H1 (cell line): Measurements from ENCODE around the gene IQSEC3.

Source experiments
- CTCF ChIP-seq, 3 experiments: IDR thresholded peaks; 1 replicate in 2 of 3; 2 replicates in 1 of 3; pipeline versions ENCODE4 v1.5.1 to v1.6.1; 2011; ENCODE audit warnings: low read length in 3 of 3, mild to moderate bottlenecking in 3 of 3, inconsistent platforms in 2 of 3, low read depth in 1 of 3, moderate library complexity in 1 of 3; ENCODE audit not compliant: insufficient read depth in 1 of 3; ENCODE audit errors: control extremely low read depth in 1 of 3
- HDAC6 ChIP-seq: IDR thresholded peaks from one replicate; pipeline ENCODE4 v1.7.1; 2012; ENCODE audit warnings: low read depth, mild to moderate bottlenecking, inconsistent platforms, low read length, moderate library complexity
- JUN ChIP-seq: IDR thresholded peaks from 2 replicates; pipeline ENCODE4 v1.6.1; 2011; ENCODE audit warnings: low read depth, mild to moderate bottlenecking, improper control_type of control experiment, low read length
- KDM1A ChIP-seq: fragments of 200-600, 300-600 bp; sonication (generic); IDR thresholded peaks from 2 replicates; pipeline ENCODE4 v1.7.1; 2016; ENCODE audit warnings: mild to moderate bottlenecking, low read length, borderline replicate concordance
- POLR2A ChIP-seq, 2 experiments: IDR thresholded peaks; 1 replicate in 1 of 2; 2 replicates in 1 of 2; pipeline ENCODE4 v1.6.1; 2011; ENCODE audit warnings: low read depth in 2 of 2, low read length in 2 of 2, mild to moderate bottlenecking in 2 of 2; ENCODE audit errors: control extremely low read depth in 1 of 2
- POLR2AphosphoS5 ChIP-seq: IDR thresholded peaks from 2 replicates; pipeline ENCODE4 v1.6.1; 2011; ENCODE audit warnings: low read depth, low read length
- RAD21 ChIP-seq, 2 experiments: IDR thresholded peaks in 1 of 2; conservative IDR thresholded peaks in 1 of 2; 2 replicates each; pipeline ENCODE4 v1.6.1; 2011; ENCODE audit warnings: low read depth in 2 of 2, low read length in 2 of 2, improper control_type of control experiment in 1 of 2, inconsistent platforms in 1 of 2, mild to moderate bottlenecking in 1 of 2, moderate library complexity in 1 of 2
- RNF2 ChIP-seq: fragments of 200-900, 300-1000 bp; sonication (generic); IDR thresholded peaks from 2 replicates; pipeline ENCODE4 v1.7.1; 2016; ENCODE audit warnings: borderline replicate concordance, low read depth, mild to moderate bottlenecking, antibody characterized with exemption, low read length; ENCODE audit not compliant: poor library complexity, severe bottlenecking; ENCODE audit errors: missing control alignments
- SIN3A ChIP-seq, 2 experiments: IDR thresholded peaks in 1 of 2; conservative IDR thresholded peaks in 1 of 2; 2 replicates each; pipeline ENCODE4 v1.6.1; 2011 to 2012; ENCODE audit warnings: low read length in 2 of 2, improper control_type of control experiment in 1 of 2, low read depth in 1 of 2, mild to moderate bottlenecking in 1 of 2
- TF ChIP-seq, protein P1 (sequence below): IDR thresholded peaks from 2 replicates; pipeline ENCODE4 v1.6.1; 2011; ENCODE audit warnings: low read length, improper control_type of control experiment

DNA sequence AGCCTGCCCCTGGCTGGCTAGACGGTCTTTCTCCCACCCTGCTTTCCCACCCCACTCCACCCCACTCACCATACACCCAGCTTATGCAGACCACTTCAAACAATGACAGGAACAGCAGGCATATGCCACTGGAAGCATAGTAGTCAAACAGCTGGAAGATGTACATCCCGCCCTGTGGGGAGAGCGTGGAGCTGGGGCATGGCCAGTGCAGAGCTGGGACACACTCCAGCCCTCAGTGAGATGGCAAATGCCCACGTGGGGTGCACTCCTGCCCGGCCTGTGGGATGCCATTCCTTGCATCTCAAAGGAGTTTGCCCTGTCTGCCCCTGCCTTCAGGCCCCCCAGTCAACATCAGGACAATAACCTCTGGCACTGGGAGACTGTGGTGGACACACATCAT lies 128.6 kb downstream of the IQSEC3 start:
- TF ChIP-seq POLR2A (IDR thresholded peaks at IDR 0.05; ENCODE audit: control extremely low read depth in 1 of 2, low read depth in 2 of 2, low read length in 2 of 2) (no peak), RAD21 (IDR thresholded peaks at IDR 0.05 in 1 of 2, conservative IDR thresholded peaks at IDR 0.05 in 1 of 2; ENCODE audit: low read depth in 2 of 2, low read length in 2 of 2) (no peak), RNF2 (no peak), HDAC6 (no peak), SIN3A (conservative IDR thresholded peaks at IDR 0.05 in 1 of 2, IDR thresholded peaks at IDR 0.05 in 1 of 2; ENCODE audit: low read depth in 1 of 2, low read length in 2 of 2) (no peak), CTCF (IDR thresholded peaks at IDR 0.05; ENCODE audit: control extremely low read depth in 1 of 3, insufficient read depth in 1 of 3, low read depth in 1 of 3, low read length in 3 of 3) (no peak), KDM1A (no peak), JUN (no peak), POLR2AphosphoS5 (no peak)
- TF ChIP-seq, protein P1, sequence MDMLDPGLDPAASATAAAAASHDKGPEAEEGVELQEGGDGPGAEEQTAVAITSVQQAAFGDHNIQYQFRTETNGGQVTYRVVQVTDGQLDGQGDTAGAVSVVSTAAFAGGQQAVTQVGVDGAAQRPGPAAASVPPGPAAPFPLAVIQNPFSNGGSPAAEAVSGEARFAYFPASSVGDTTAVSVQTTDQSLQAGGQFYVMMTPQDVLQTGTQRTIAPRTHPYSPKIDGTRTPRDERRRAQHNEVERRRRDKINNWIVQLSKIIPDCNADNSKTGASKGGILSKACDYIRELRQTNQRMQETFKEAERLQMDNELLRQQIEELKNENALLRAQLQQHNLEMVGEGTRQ, result no peak
